IPS-NIHi7 (cell line): ENCODE data around the gene SLC25A13.
"Not testable (repeated sequence)": the region's sequence is repeated elsewhere in the genome, so short reads cannot be mapped to it uniquely, and the experiment has no call there.

Experiments
- DNase-seq: peaks from one replicate; pipeline ENCODE4 v3.0.0; 2012; ENCODE audit warnings: mixed read lengths; ENCODE audit errors: extremely low spot score

SLC25A13 gene

DNA sequence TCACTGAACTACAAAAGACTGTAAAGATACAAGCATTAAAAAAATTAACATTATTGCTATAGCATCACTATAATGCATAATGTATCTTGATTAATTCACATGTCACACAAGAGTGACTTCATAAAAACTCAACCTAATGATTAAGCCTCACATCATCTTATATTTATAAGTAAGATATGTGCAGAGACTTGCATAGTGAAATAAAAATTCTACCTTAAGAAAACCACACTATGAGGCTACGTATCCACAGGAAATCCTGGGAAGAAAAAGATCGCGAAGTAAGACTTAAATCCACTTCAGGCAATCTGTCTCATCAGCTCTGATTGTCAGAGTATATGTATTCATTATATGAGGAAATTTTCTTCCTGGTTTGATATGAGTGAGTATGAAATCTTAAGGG lies 160.0 kb downstream of the SLC25A13 start:
- DNase-seq, result no peak

GRCh38 chr7:96157856-96158255 lies 164.0 kb downstream of the SLC25A13 start:
- no peak for DNase-seq

DNA sequence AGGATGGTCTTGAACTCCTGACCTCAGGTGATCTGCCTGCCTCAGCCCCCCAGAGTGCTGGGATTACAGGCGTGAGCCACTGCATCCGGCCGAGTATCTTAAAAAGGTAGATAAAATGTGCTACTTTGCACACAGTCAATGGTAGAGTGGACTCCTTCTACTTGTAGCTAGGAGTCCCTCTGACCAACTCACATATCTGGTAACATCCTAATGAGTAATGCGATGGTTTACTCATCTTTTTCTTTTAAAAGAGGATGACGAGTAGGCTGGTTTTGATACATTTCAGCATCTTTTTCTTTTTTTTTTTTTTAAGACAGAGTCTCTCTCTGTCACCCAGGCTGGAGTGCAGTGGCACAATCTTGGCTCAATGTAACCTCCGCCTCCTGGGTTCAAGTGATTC lies 167.4 kb downstream of the SLC25A13 start:
- DNase-seq, result not testable (repeated sequence)

- no peak for DNase-seq
Observed at GRCh38 chr7:96152706-96153105, 169.2 kb downstream of the SLC25A13 start.

DNA sequence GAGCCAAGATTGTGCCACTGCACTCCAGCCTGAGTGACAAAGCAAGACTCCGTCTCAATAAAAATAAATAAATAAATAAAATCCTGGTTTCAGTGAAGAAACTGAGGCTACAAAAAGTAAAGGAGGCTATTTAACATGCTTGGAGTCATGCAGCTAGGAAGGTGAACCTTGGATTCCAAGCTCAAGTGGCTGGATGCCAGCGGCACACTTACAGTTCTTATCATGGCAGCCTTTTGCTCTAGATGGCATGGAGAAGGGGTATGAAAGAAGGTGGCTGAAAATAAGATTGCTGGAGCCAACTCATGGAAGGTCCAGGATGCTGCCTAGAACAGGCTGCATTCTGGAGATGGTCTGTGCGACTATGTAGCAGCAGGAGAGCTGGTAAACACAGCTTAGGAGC lies 170.0 kb downstream of the SLC25A13 start:
- DNase-seq, result no peak

- no peak for DNase-seq
Observed at GRCh38 chr7:96144260-96144526, 177.7 kb downstream of the SLC25A13 start.

- peak; percentile 51 for DNase-seq
Observed at GRCh38 chr7:96143495-96144259, 178.2 kb downstream of the SLC25A13 start.

- no peak for DNase-seq
Observed at GRCh38 chr7:96136600-96137239, 185.2 kb downstream of the SLC25A13 start.

DNA sequence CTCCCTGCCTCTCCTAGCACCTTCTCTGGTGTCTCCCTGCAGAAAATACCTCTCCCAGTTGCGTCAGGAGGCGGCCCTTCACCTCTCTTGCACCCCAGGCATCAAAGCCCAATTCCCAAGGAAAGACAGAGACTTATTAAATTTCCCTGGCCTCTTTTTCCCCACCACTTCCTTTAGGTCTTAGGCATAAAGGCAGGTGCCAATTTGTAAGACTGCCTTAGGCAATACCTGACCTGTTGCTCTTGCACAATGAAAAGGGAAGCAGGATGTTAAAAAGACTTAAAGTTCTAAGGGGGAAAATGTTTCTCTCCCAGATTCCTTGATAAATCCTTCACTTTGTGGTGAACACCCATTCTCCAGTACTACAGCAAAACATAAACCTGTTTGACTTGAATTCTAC lies 186.7 kb downstream of the SLC25A13 start:
- no peak for DNase-seq

DNA sequence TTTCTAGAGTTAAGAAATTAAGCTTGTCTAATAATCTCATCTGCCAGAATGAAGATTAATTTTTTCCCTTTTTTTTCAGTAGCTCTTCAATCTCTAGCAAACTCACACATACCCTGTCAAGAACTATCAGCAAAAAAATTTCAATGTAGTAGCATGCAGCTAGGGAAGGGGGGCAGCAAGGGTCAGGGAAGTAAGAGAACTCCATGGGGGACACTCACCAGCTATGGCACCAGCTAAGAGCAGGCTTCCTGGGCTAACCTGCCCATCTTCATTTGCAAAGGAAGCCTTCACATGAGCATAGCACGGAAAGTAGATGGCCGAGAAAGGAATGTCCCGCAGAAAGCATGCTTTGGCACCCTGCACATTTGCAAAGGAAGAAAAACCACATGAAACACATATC lies 190.4 kb downstream of the SLC25A13 start:
- DNase-seq, result peak; percentile 45

DNA sequence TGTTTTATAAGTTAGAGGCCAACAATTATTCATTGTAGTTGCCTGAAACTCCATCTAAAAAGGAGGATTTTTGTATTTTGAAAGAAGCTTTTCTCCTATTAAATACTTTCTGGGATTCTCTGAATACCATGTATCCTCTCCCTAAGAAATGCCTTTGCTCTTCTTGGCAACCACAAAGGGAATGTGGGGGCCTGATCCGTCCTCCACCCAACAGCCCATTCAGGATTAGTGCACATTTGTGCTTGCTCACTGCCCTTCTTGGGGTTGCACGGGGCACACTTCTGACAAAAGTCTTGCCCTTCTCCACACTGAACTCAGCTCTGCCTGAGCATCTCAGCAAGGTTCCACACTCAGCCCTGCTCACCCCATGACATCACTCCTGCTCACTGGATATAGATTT lies 194.2 kb downstream of the SLC25A13 start:
- DNase-seq, result no peak

DNA sequence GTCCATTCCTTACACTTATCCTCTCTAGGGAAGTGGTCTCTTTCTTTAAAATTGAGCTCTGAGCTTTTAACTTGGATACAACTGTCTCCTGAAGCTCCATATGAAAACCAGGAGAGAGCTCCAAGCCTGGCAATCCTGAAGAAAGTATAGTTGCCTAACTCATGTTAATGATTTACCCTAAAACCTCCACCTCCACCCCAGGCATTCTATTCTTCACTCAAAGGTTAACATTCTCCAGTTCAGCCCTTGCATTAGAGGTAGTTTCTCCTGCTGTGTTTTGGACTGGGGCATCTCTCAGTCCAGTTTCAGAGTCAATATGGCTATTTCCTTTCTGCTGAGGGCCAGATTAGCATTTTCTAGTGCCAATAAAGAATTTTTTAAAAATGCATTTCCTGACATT lies 195.5 kb downstream of the SLC25A13 start:
- DNase-seq, result no peak

DNA sequence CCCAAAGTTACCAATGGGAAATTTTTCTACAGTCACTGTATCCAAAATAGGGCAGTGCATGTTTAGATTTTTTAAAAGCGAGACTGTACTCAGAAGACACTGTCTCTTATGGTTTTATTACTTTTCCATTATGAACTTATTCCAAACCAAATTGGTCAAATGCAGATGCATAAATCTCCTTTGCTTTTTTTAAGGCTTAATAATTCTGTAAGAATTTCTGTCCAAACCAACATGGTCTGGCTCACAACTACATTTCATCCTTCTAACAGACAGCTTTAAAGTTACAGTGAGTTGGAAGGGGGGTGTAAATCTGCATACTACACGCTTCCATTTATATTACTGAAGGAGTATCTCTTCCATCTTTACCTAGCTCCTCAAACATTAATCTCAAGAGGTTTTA lies 199.2 kb downstream of the SLC25A13 start:
- no peak for DNase-seq

DNA sequence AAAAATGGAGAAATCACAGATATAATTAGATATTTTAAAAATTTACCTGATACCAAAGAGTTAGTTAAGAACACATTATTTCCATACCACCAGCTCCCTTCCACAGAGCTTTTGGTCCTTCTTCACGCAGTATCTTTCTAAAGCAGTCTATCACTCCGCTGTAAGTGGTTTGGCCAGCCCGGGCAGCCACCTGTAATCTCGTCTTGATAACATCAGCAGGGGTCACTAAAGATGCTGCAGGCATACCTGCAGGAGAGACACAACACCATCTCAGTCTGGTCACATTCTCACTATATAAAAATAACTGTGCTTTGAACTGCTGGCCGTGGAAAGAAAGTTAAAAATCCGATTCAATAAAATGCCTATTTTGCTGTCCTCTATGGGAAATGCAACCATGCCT lies 200.1 kb downstream of the SLC25A13 start:
- DNase-seq, result peak; percentile 23

- DNase-seq, result no peak
Observed at GRCh38 chr7:96120445-96121225, 201.3 kb downstream of the SLC25A13 start.

GRCh38 chr7:96118449-96119001 lies 203.4 kb downstream of the SLC25A13 start:
- DNase-seq, result peak; percentile 33

- no peak for DNase-seq
Observed at GRCh38 chr7:96116173-96116572, 205.7 kb downstream of the SLC25A13 start.

- DNase-seq, result no peak
Observed at GRCh38 chr7:96114190-96114589, 207.7 kb downstream of the SLC25A13 start.

GRCh38 chr7:96111405-96111804 lies 210.5 kb downstream of the SLC25A13 start:
- DNase-seq, result no peak

- DNase-seq, result no peak
Observed at GRCh38 chr7:96104984-96105383, 216.9 kb downstream of the SLC25A13 start.

DNA sequence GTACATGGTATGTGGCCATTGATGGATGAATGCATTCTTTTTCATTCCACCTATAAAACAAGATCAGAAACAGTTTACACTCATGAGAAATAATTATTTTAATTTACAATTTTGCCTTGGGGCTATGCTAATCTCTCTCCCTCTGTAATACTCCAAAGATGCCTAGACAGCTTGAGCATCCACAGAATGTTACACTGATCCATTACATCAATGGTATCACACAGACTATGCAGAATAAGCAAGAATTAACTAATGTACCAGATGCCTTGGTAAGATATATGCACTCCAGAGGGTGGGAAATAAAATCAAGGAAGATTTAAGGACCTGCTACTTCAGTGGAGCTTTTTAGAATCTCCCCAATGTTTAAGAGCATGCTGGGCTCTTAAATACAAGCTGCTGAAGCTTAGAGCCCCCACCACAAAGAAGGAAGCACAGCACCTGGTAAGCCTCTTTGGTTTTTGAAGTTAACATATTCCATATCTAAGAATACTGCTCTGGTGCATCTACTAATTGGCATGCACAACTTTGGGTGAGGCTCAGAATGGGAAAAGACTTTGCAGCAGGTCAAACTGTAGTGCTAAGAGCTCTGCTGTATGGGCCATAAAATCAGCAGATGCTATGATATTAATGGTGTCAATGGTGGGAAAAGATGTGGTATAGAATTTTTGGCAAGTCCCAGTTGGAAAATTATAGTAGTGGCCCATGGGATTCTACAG lies 219.6 kb downstream of the SLC25A13 start:
- DNase-seq, result no peak

DNA sequence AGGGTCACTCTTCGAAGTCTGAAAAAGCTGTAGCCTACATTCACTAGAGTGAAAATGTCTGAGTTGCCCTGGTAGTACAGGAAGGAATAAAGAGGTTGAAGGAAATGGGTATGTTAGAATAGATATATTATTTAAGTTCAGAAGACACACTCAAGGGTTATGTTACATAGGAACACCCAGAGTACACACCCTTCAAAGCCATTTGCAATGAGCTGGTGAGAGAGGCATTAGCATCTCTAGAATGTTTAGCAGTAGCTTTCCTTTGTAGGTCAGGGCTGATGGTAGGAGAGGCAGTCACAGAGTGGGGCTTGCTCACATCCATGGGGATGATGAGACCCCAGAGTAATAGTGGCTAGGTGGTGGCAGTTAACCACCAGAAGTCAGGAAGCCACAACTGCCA lies 221.2 kb downstream of the SLC25A13 start:
- DNase-seq, result no peak
